Bronchial epithelial cell (primary cell): Measurements from ENCODE around the gene STX12. TPM values are rescaled to one million over a fixed set of nuclear protein-coding genes. Genes with fewer than 3 reads are reported as not detected.
"Not testable (repeated sequence)": the region's sequence is repeated elsewhere in the genome, so short reads cannot be mapped to it uniquely, and the experiment has no call there.

Experiments used
- DNase-seq: peaks from one replicate; pipeline ENCODE4 v3.0.0-alpha.2; 2010; ENCODE audit warnings: low read depth
- FAIRE-seq: peaks from 2 replicates; lab custom pipeline; 2011; peaks lifted over from hg19 to GRCh38; lab: Jason Lieb, UNC
- H3K27me3 ChIP-seq: 2 replicates; pipeline ENCODE4 v1.5.1; 2011; ENCODE audit warnings: low read length; ENCODE audit not compliant: control insufficient read depth, insufficient read depth
- H3K36me3 ChIP-seq: 2 replicates; pipeline ENCODE4 v1.5.1; 2011; ENCODE audit warnings: low read length; ENCODE audit not compliant: control insufficient read depth, insufficient read depth
- H3K4me3 ChIP-seq: 2 replicates; pipeline ENCODE4 v1.5.1; 2011; ENCODE audit warnings: mild to moderate bottlenecking, low read depth, low read length, control low read depth
- total RNA-seq: library from RNA; depleted of rRNA; stranded (reverse); fragments of >200 nt; gene quantifications from 2 replicates; pipeline ENCODE4 v1.2.1, GENCODE V29; 2014
- TF ChIP-seq, protein P1 (sequence below): IDR thresholded peaks from 2 replicates; pipeline ENCODE4 v1.5.1; 2011; ENCODE audit warnings: mild to moderate bottlenecking, moderate library complexity, low read length, control low read depth, inconsistent platforms; ENCODE audit not compliant: insufficient read depth, severe bottlenecking

STX12 gene
- total RNA-seq, 1 donor from 2014 or later = 29.7 TPM

DNA sequence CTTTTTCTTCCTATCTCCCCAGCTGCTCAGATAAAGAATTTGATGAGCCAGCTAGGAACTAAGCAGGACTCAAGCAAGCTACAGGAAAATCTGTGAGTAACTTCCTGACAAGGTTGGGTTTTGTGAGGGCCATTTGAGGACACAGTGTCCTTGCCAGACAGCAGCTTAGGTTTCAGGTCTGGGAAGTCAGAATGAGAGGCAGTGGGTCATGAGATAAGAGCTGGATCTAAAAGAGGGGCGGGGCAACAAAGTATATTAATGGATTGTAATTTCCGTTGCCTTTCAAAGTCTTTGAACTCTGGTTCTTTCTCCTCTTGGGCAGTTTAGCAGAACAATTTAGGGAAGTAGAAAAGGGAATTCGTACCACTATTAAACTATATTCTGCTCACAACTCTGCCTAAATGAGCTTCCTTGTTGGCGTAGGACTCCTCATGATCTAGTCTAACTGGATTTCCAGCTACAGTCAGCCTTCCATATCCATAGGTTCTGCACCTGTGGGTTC lies 16.6 kb downstream of the STX12 start:
- no peak overlapping the region for H3K4me3 ChIP-seq
- H3K27me3 ChIP-seq = no peaks in the 10 kb centered on the region
- TF ChIP-seq, protein P1, sequence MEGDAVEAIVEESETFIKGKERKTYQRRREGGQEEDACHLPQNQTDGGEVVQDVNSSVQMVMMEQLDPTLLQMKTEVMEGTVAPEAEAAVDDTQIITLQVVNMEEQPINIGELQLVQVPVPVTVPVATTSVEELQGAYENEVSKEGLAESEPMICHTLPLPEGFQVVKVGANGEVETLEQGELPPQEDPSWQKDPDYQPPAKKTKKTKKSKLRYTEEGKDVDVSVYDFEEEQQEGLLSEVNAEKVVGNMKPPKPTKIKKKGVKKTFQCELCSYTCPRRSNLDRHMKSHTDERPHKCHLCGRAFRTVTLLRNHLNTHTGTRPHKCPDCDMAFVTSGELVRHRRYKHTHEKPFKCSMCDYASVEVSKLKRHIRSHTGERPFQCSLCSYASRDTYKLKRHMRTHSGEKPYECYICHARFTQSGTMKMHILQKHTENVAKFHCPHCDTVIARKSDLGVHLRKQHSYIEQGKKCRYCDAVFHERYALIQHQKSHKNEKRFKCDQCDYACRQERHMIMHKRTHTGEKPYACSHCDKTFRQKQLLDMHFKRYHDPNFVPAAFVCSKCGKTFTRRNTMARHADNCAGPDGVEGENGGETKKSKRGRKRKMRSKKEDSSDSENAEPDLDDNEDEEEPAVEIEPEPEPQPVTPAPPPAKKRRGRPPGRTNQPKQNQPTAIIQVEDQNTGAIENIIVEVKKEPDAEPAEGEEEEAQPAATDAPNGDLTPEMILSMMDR = no peak
- FAIRE-seq = no peak
- DNase-seq = peak; percentile 30
- H3K36me3 ChIP-seq = peaks cover 10% of the 10 kb centered on the region

GRCh38 chr1:27790270-27790669 lies 17.3 kb downstream of the STX12 start:
- FAIRE-seq, H3K4me3 ChIP-seq, DNase-seq, H3K27me3 ChIP-seq: not testable (repeated sequence)
- peaks cover 10% of the 10 kb centered on the region for H3K36me3 ChIP-seq

DNA sequence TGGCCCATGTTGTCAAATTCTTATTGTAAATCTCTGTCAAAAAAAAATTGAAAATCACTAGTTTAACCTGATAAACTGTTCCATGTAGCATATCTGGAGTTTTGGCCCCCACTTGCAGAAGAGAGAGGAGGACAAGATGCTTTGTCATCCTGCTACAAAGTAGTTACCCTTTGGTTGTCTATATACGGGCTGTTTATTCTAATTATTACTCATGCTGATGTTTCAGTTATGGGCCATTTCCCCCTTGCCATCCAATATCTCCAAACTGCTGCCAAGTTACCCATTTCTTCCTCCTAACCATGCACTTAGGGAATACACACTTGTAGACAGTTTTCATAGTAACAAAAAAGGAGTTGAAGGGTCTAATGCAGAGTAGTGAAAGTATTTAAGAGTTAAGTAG lies 22.6 kb downstream of the STX12 start:
- H3K4me3 ChIP-seq = no peak overlapping the region
- peaks cover 16% of the 10 kb centered on the region for H3K36me3 ChIP-seq
- DNase-seq (no peak), FAIRE-seq (no peak)
- no peaks in the 10 kb centered on the region for H3K27me3 ChIP-seq
- TF ChIP-seq, protein P1 = no peak

DNA sequence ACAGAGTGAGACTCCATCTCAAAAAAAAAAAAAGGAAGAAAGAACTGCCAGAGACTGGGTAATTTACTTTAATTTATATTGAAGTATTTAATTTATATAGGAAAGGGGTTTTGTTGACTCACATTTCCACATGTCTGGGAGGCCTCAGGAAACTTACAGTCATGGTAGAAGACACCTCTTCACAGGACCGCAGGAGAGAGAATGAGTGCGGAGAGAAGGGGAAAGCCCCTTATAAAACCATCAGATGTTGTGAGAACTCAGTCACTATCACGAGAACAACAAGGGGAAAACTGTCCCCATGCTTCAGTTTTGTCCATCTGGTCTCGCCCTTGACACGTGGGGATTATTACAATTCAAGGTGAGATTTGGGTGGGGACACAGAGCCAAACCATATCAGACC lies 31.8 kb downstream of the STX12 start:
- DNase-seq = no peak
- Histone ChIP-seq H3K27me3 (no peaks in the 10 kb centered on the region), H3K36me3 (peaks cover 7% of the 10 kb centered on the region), H3K4me3 (no peak overlapping the region)
- no peak for FAIRE-seq
- TF ChIP-seq, protein P1 = no peak

GRCh38 chr1:27806758-27807157 lies 33.7 kb downstream of the STX12 start:
- no peak for FAIRE-seq
- TF ChIP-seq, protein P1 = no peak
- DNase-seq = no peak
- Histone ChIP-seq H3K27me3 (no peaks in the 10 kb centered on the region), H3K36me3 (peaks cover 4% of the 10 kb centered on the region), H3K4me3 (no peak overlapping the region)

DNA sequence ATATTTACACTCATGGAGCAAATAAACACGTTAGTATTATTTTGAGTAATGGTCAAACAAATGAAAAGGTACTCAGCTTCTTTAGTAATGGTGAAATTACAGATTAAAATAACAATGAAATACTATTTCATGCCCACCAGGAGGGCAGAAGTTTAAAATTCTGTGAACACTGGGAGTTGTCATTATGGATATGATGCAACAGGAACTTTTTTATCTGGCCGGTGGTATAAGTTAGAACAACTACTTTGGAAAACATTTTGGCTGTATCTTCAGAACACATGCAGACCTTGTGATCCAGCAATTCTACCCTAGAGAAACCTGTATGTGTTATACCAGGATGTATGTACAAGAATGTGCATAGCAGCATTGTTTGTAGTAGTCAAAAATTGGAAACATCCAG lies 34.4 kb downstream of the STX12 start:
- FAIRE-seq = no peak
- peaks cover 6% of the 10 kb centered on the region for H3K36me3 ChIP-seq
- no peak for DNase-seq
- H3K4me3 ChIP-seq = no peak overlapping the region
- H3K27me3 ChIP-seq = no peaks in the 10 kb centered on the region
- TF ChIP-seq, protein P1 = no peak

GRCh38 chr1:27808131-27808530 lies 35.1 kb downstream of the STX12 start:
- not testable (repeated sequence) for DNase-seq, H3K4me3 ChIP-seq, FAIRE-seq, H3K27me3 ChIP-seq, H3K36me3 ChIP-seq
